D721Med (cell line): ENCODE data around the gene AHCTF1.
A peak's percentile ranks its signal among the peaks of the same experiment; 100 is the strongest.
"Not testable (repeated sequence)": the region's sequence is repeated elsewhere in the genome, so short reads cannot be mapped to it uniquely, and the experiment has no call there.

Source experiments
- DNase-seq: peaks from one replicate; pipeline ENCODE4 v3.0.0; 2011; ENCODE audit warnings: low spot score; ENCODE audit not compliant: insufficient read length
- FAIRE-seq: peaks from 2 replicates; lab custom pipeline; 2011; peaks lifted over from hg19 to GRCh38; lab: Jason Lieb, UNC
- CTCF ChIP-seq: IDR thresholded peaks from 2 replicates; pipeline ENCODE4 v1.5.1; 2012; ENCODE audit warnings: mild to moderate bottlenecking, control low read depth; ENCODE audit not compliant: insufficient read depth; ENCODE audit errors: missing control alignments

Gene AHCTF1

GRCh38 chr1:246815693-246816270 lies 116.0 kb downstream of the AHCTF1 start:
- FAIRE-seq: no peak
- no peak for TF ChIP-seq CTCF
- DNase-seq: no peak

DNA sequence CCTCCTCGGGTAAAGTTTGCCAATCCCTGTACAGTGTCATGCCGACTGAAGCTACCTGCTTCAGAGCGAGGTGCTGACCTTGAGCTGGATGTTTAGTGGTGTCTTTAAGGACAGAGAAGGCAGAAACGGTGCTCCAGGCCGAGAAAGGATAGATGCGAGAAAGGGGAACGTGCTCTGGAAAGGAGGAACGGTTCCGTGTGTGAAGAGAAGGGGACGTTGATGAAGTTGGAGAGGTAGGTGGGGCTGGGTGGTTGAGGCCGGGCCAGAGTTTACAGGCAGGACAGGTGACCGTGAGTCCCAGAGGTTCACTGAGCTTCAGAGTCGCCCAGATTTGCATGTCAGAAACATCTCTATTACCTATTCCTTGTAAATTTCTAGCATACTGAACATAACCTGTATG lies 116.9 kb downstream of the AHCTF1 start:
- DNase-seq: no peak
- no peak for TF ChIP-seq CTCF
- FAIRE-seq: no peak

- not testable (repeated sequence) for FAIRE-seq, DNase-seq
Observed at GRCh38 chr1:246813325-246813724, 118.4 kb downstream of the AHCTF1 start.

GRCh38 chr1:246811985-246812384 lies 119.8 kb downstream of the AHCTF1 start:
- FAIRE-seq (no peak), DNase-seq (no peak)
- TF ChIP-seq CTCF: no peak

DNA sequence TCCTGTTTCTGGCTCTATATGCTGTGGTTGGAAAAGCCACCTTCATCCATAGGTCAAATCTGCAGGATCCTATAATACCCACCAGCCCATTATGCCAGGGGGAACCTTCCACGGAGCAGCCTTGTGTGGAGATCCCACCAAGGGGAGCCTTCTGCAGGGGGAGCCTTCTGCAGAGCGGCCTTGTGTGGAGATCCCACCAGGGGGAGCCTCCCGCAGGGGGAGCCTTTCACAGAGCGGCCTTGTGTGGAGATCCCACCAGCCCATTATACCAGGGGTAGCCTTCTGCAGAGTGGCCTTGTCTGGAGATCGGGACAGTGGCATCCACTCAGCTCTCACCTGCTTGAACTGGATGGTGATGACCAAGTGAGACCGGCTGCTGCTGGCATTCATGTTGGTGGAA lies 122.3 kb downstream of the AHCTF1 start:
- no peak for TF ChIP-seq CTCF
- FAIRE-seq (no peak), DNase-seq (peak; percentile 13)

GRCh38 chr1:246805135-246805716 lies 126.5 kb downstream of the AHCTF1 start:
- DNase-seq: no peak
- no peak for TF ChIP-seq CTCF

DNA sequence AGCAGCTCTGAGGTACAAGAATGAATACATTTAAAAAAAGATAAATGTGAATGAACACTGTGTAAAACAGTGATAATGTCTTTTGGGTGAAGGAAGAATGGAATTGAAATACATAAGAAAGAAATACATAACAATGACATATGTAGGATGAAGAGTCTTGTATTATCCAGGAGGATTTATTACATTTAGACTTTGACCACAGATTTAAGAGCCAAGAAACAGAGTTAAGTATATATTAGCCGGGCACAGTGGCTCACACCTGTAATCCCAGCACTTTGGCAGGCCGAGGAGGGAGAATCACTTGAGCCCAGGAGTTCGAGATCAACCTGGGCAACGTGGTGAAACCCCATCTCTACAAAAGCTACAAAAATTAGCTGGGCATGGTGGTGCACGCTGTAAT lies 127.9 kb downstream of the AHCTF1 start:
- FAIRE-seq (no peak), DNase-seq (no peak)
- no peak for TF ChIP-seq CTCF

More at GRCh38 chr1:246805135-246805716, 126.5 kb downstream of the AHCTF1 start:
- no peak for FAIRE-seq
